K562 (cell line): ENCODE measurements around the gene CDC45. TPM values are rescaled to one million over a fixed set of nuclear protein-coding genes. Genes with fewer than 3 reads are reported as not detected.

Source experiments
- NR2C2 ChIP-seq, 2 experiments: fragments of 200-800 bp in 1 of 2; sonication (Bioruptor generic) in 1 of 2; sonication (generic) in 1 of 2; formaldehyde crosslinking in 1 of 2; IDR thresholded peaks; 2 replicates each; pipeline versions ENCODE4 v1.6.1 to v1.8.0; 2016 to 2022; ENCODE audit warnings: mild to moderate bottlenecking in 1 of 2, missing compliant biosample characterization in 1 of 2, missing genetic modification characterization in 1 of 2, missing genetic modification reagents in 1 of 2
- SPI1 ChIP-seq: IDR thresholded peaks from 2 replicates; pipeline ENCODE4 v1.6.1; 2011; ENCODE audit warnings: low read depth, low read length, control low read depth, borderline replicate concordance
- polyA plus RNA-seq, 8 experiments: library from polyadenylated mRNA; depleted of rRNA in 4 of 8; stranded (reverse) in 5 of 8; unstranded in 3 of 8; fragments of >200 nt; fragmentation: Nextera tagmentation in 2 of 8; fragmentation: Illumina TruSeq in 1 of 8; extraction: Ambion mirVana in 2 of 8; extraction: Trizol in 1 of 8; gene quantifications; 2 replicates each; pipeline versions ENCODE4 v1.2.1 to v1.2.3, GENCODE V29; 2011 to 2014; ENCODE audit warnings: inconsistent platforms in 1 of 8, missing spikeins in 1 of 8
- total RNA-seq, 7 experiments: library from RNA; depleted of rRNA in 6 of 7; stranded (reverse); fragments of >200 nt in 6 of 7; fragmentation: Illumina TruSeq in 2 of 7; extraction: Trizol in 2 of 7; gene quantifications; 2 replicates each; pipeline versions ENCODE4 v1.2.1 to v1.2.3, GENCODE V29; 2011 to 2021; ENCODE audit warnings: low replicate concordance in 1 of 7
- TF ChIP-seq, protein P1 (sequence below): fragments of 450-650 bp; IDR thresholded peaks from 2 replicates; pipeline ENCODE4 v1.6.1; 2016; ENCODE audit warnings: low read depth
- TF ChIP-seq, protein P2 (sequence below): sonication (generic); formaldehyde crosslinking; IDR thresholded peaks from 2 replicates; pipeline ENCODE4 v1.8.0; 2022; ENCODE audit warnings: mild to moderate bottlenecking, missing genetic modification reagents

Gene CDC45
- total and polyA plus RNA-seq, 9 of the 15 experiments (the other 6 are each of a cell fraction or from before 2014, with no cell fraction given), result 251 to 580 (median 410) TPM

DNA sequence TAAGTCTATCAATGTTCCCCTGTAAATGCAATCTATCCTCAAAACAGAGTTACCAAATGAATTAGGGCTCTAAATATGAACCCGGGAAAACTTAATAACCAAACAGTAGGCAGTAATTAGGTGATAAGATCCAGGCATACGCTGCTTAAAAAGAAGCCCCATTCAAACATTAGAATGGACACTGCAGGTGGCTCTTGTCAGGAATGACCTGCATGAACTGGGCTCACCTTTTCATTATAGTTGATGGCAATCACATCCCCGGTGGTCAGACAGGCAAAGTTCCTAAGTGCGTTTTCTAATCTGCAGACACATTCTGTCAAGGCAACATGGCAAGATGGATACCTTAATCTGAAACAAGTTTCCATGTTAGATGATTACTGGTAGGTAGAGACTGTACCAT, 14.7 kb upstream of the CDC45 start (continued):
- TF ChIP-seq, protein P1, sequence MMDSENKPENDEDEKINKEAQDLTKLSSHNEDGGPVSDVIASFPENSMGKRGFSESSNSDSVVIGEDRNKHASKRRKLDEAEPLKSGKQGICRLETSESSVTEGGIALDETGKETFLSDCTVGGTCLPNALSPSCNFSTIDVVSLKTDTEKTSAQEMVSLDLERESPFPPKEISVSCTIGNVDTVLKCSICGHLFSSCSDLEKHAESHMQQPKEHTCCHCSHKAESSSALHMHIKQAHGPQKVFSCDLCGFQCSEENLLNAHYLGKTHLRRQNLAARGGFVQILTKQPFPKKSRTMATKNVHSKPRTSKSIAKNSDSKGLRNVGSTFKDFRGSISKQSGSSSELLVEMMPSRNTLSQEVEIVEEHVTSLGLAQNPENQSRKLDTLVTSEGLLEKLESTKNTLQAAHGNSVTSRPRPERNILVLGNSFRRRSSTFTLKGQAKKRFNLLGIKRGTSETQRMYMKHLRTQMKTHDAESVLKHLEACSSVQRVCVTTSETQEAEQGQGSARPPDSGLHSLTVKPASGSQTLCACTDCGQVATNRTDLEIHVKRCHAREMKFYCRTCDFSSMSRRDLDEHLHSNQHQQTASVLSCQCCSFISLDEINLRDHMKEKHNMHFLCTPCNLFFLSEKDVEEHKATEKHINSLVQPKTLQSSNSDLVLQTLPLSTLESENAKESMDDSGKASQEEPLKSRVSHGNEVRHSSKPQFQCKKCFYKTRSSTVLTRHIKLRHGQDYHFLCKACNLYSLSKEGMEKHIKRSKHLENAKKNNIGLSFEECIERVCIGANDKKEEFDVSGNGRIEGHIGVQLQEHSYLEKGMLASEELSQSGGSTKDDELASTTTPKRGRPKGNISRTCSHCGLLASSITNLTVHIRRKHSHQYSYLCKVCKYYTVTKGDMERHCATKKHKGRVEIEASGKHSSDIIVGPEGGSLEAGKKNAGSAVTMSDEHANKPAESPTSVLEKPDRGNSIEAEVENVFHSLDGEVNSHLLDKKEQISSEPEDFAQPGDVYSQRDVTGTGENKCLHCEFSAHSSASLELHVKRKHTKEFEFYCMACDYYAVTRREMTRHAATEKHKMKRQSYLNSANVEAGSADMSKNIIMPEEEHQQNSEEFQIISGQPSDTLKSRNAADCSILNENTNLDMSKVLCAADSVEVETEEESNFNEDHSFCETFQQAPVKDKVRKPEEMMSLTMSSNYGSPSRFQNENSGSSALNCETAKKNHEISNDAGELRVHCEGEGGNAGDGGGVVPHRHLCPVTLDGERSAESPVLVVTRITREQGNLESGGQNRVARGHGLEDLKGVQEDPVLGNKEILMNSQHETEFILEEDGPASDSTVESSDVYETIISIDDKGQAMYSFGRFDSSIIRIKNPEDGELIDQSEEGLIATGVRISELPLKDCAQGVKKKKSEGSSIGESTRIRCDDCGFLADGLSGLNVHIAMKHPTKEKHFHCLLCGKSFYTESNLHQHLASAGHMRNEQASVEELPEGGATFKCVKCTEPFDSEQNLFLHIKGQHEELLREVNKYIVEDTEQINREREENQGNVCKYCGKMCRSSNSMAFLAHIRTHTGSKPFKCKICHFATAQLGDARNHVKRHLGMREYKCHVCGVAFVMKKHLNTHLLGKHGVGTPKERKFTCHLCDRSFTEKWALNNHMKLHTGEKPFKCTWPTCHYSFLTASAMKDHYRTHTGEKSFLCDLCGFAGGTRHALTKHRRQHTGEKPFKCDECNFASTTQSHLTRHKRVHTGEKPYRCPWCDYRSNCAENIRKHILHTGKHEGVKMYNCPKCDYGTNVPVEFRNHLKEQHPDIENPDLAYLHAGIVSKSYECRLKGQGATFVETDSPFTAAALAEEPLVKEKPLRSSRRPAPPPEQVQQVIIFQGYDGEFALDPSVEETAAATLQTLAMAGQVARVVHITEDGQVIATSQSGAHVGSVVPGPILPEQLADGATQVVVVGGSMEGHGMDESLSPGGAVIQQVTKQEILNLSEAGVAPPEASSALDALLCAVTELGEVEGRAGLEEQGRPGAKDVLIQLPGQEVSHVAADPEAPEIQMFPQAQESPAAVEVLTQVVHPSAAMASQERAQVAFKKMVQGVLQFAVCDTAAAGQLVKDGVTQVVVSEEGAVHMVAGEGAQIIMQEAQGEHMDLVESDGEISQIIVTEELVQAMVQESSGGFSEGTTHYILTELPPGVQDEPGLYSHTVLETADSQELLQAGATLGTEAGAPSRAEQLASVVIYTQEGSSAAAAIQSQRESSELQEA, result no peak
- TF ChIP-seq NR2C2 (CRISPR knock-in tag; IDR thresholded peaks at IDR 0.05) (peak; percentile 38; the same call in 1 of the 2 replicates), NR2C2 (tag; IDR thresholded peaks at IDR 0.05) (no peak), SPI1 (no peak)
- TF ChIP-seq, protein P2, sequence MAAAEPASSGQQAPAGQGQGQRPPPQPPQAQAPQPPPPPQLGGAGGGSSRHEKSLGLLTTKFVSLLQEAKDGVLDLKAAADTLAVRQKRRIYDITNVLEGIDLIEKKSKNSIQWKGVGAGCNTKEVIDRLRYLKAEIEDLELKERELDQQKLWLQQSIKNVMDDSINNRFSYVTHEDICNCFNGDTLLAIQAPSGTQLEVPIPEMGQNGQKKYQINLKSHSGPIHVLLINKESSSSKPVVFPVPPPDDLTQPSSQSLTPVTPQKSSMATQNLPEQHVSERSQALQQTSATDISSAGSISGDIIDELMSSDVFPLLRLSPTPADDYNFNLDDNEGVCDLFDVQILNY (CRISPR knock-in tag), result peak; percentile 61; the same call in 1 of the 2 replicates
- TF ChIP-seq, all 486 proteins: peak for 9
